ENCODE results near the gene EPHB2.
"Not testable (repeated sequence)": the region's sequence is repeated elsewhere in the genome, so short reads cannot be mapped to it uniquely, and the experiment has no call there.

Gene EPHB2

GRCh38 chr1:22920026-22920733, 209.5 kb downstream of the EPHB2 start:
- DNase-seq: no peak

GRCh38 chr1:22920734-22921451, 210.3 kb downstream of the EPHB2 start:
- no peak for DNase-seq

- no peak for DNase-seq
Observed at GRCh38 chr1:22921452-22922126, 210.9 kb downstream of the EPHB2 start.

DNA sequence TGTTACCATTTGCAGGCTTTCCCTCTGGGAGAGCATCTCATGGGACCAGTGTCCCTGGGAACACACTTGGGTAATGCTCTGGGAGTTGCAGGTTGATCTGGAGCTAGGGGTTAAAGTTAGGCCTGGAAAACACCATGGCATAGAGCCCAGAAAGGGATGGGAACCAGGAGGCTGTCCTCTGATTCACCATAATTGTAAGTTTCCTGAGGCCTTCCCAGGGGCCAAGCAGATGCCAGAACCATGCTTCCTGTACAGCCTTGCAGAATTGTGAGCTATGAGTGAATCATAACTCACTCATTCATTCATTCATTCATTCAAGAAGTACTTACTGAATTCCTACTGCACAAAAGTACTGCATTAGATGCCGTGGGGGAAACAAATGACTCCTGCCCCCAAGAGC, 212.0 kb downstream of the EPHB2 start:
- DNase-seq: no peak

GRCh38 chr1:22925111-22925510, 214.5 kb downstream of the EPHB2 start:
- no peak for DNase-seq

DNA sequence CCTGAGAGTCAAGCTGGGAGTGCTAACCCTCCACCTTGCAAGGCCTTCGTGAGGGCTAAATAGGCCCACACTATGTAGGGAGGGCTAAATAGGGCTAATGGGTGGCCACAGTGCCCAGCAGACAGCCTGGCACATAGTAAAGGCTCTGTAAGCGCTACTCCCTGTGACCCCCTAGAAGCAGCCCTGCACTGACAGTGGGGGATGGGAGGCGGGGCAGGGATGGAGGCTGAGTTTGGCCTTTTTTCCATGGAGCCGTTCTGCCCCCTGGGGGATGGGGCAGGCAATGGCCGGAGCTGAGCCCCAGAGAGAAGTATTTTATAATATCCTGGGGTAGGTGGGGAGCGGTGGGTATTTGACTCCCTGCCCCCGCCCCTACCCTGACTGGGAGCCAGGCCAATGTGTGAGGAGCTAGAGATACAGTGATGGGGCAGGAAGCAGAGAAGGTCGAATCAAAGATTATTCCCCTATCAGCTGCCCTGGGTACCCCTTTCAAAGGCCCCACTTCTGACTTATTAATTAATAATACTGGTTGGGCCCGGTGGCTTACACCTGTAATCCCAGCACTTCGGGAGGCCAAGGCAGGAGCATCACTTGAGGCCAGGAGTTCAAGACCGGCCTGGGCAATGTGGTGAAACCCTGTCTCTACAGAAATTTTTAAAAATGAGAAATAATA, 219.7 kb downstream of the EPHB2 start:
- peak; percentile 59 to 78 (median 72) for DNase-seq

DNA sequence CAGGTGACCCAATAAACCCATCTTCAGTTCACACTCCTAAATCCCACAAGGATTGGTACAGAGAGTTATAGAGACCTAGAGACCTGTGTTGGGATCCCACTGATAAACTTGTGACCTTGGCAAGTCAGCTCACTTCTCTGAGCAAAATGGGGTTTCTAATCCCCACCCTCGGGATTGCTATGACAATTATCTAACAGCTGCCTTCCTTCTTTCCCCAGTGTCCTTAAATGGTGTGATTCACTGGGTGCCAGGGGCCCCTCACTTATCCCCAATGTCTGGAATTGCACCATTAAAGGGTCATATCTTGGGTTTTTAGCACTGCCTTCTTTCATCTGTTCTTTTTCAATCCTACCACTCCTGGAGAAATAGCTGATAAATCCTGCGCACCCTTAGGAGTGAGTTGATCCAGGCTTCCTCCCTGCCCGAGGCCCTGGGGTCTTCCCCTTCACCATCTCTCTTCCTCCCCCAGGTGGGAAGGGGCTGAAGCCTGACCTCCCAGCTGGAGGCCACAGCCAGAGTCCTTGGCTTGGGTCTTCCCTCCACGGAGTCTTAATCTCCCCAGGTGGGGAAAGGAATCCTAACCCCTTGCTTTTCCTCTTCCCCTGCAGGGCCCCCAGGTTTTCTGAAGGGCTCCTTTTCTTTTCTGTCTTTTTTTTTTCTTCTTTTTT, 222.3 kb downstream of the EPHB2 start:
- no peak for DNase-seq

GRCh38 chr1:22935433-22935832, 224.8 kb downstream of the EPHB2 start:
- DNase-seq: no peak

GRCh38 chr1:22936681-22937080, 226.0 kb downstream of the EPHB2 start:
- no peak for DNase-seq

DNA sequence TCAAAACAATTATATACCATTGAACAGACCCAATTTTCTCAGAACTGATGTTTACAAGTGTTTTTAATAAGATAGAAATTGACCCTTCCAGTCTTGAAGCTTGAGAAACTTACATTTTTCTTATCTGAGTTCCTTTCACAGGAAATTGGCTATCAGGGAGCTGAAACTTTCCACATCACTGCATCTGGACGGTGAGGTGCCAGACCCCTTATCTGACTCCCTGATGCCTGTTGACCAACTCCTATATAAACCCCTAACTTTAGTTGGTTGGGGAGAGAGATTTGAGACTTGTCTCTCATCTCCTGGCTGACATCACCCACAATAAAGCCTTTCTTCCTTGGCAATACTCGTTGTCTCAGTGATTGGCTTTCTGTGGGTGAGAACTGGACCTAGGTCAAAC, 230.6 kb downstream of the EPHB2 start:
- no peak for DNase-seq

DNA sequence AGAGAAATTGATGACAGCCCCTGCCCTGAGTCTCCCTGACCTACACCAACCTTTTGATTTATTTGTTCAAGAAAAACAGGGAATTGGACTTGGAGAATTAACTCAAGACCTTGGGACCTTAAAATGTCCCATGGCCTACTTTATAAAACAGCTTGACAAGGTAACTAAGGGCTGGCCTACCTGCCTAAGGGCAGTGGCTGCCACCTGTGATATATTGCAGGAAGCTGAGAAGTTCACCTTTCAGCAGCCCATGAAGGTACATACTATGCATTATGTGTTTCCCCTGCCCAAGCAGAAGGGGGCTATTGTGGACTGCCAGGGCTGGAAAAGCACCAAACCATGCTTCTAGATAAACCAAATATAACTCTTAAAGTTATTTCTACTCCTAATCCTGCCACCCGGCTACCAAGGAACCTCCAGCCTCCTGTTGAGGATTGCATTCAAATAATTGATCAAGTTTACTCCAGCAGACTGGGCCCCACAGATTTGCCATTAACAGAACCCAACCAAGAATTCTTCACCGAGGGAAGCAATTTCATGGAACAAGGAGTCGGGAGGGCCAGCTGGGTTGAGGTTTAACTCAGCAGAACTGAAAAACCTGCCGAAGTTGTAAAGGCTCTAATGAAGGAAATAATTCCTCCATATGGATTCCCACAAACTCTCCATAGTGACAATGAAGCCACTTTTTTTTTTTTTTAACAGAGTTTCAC, 233.9 kb downstream of the EPHB2 start:
- DNase-seq: no peak

DNA sequence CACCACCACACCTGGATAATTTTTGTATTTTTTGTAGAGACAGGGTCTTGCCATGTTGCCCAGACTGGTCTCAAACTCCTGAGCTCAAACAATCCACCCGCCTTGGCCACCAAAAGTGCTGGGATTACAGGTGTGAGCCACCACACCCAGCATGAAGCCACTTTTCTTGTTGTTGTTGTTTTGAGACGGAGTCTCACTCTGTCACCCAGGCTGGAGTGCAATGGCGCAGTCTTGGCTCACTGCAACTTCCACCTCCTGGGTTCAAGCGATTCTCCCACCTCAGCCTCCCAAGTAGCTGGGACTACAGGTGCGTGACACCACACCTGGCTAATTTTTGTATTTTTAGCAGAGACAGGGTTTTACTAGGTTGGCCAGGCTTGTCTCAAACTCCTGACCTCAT, 234.5 kb downstream of the EPHB2 start:
- not testable (repeated sequence) for DNase-seq

GRCh38 chr1:22949822-22950331, 239.2 kb downstream of the EPHB2 start:
- no peak for DNase-seq

- no peak for DNase-seq
Observed at GRCh38 chr1:22951796-22952195, 241.2 kb downstream of the EPHB2 start.

DNA sequence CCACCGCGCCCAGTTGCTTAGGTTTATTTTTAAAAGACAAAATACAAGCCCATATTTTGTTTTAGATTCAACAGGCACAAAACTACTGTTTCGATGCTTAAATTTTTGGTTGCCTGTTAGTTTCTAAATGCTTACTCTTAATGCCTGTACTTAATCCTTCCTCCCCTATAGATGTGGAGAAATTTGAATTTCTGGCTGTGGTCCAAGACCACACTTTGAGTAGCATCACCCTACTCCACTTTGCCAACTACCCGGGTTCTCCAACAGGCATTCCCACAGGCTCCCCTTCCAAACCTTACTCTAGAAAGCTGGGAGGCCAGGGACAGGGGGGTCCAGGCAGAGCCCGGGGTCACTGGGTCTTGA, 242.0 kb downstream of the EPHB2 start:
- DNase-seq: no peak

- no peak for DNase-seq
Observed at GRCh38 chr1:22953057-22953739, 242.6 kb downstream of the EPHB2 start.

DNA sequence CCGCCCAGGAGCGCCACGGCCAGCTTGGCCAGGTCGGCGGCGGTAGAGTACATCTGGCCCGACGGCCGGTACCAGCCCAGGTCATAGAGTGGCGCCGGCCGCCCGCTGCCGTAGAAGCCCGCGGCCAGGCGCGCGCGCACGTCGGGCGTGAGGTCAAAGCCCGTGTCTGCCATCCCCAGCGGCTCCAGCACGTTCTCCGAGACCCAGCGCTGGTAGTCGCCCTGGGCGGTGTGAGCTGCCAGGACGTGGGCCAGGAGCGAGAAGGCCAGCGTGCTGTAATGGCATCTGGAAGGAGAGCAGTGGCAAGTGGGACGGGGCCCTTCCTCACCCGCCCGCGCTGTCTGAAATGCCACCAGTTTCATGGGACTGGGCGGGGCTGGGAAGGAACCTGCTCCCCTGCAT, 243.1 kb downstream of the EPHB2 start:
- no peak for DNase-seq

- DNase-seq: no peak
Observed at GRCh38 chr1:22955146-22955545, 244.5 kb downstream of the EPHB2 start.

GRCh38 chr1:22957066-22957465, 246.4 kb downstream of the EPHB2 start:
- no peak for DNase-seq

DNA sequence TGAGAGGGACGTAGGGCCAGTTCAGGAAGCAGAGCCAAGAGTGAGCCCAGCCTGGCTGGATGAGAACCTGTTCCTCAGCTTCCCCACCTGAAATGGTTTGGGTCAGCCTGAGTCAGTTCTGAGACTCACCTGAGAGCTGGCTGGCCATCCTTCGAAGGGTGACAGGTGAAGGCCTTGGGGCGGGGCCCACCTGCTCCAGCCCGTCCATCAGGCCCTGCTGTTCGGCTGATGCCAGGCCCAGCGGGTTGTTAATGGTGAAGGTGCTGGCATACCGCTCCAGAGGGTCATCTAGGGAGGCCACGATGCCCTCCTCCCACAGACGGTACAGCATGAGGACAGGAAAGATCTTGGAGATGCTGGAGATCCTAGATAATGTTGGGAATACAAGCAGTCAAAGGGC, 247.9 kb downstream of the EPHB2 start:
- DNase-seq: no peak

DNA sequence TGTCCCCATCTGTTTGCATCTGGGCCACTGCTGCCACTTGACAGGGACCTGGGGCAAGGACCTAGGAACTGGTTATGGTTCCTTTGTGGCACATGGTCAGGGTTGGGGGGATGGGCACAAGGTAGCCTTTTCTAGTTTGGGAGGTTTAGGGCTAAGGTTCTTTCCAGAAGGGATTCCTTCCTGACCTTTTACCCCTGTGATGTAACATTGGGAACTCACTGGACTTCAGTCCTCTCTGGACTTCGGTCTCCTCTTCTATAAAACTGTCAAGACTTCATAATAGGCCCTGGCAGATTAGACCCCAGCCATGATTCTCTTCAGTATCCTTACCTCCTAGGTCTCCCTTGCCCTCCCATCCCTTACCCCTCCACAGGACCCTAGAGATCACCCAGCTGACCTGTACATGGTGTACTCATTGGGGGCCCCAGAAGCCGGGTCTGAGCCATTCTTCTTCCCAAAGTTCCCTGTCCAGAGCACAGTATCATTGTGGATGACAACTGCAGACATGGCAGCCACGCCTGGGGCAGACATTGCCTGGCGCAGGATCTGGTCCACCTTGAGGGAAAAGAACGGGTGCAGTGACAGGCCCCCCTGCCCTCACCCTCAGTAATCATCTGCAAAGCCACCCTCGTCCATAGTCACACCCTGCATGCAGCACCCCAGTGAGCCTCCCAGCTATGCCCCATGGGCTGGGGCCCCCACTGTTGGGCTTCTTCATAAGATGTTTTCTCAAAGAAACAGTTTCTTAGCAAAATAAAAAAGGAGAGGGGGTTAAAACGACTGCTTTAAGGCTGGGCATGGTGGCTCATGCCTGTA, 249.1 kb downstream of the EPHB2 start:
- DNase-seq: no peak

Data from suppressor macrophage treated with lipopolysaccharide for 1 hour (primary cell).